WERI-Rb-1 (cell line): ENCODE measurements around the gene GP1BB.
"Not testable (repeated sequence)": the region's sequence is repeated elsewhere in the genome, so short reads cannot be mapped to it uniquely, and the experiment has no call there.

Source experiments
- DNase-seq: peaks from one replicate; pipeline ENCODE4 v3.0.0-alpha.2; 2020
- H3K27ac ChIP-seq: fragments of 250-450 bp; sonication (Bioruptor Pico); 2 replicates; pipeline ENCODE4 v1.5.1; 2020; ENCODE audit warnings: mild to moderate bottlenecking, moderate library complexity
- H3K27me3 ChIP-seq: fragments of 250-450 bp; sonication (Bioruptor Pico); 2 replicates; pipeline ENCODE4 v1.5.1; 2021; ENCODE audit warnings: mild to moderate bottlenecking, low read depth, moderate library complexity; ENCODE audit not compliant: insufficient read depth, severe bottlenecking
- H3K36me3 ChIP-seq: fragments of 250-450 bp; sonication (Bioruptor Pico); 2 replicates; pipeline ENCODE4 v1.5.1; 2020; ENCODE audit warnings: mild to moderate bottlenecking, moderate library complexity
- H3K4me3 ChIP-seq: 2 replicates; pipeline ENCODE4 v1.5.1; 2011; ENCODE audit warnings: low read depth, mild to moderate bottlenecking, control low read depth, low read length
- H3K9me3 ChIP-seq: fragments of 250-450 bp; sonication (Bioruptor Pico); 2 replicates; pipeline ENCODE4 v1.5.1; 2021; ENCODE audit warnings: mild to moderate bottlenecking, moderate library complexity; ENCODE audit not compliant: severe bottlenecking
- CTCF ChIP-seq: IDR thresholded peaks from 2 replicates; pipeline ENCODE4 v1.5.1; 2011; ENCODE audit warnings: low read depth, mild to moderate bottlenecking, control low read depth, inconsistent platforms, low read length

GP1BB gene

DNA sequence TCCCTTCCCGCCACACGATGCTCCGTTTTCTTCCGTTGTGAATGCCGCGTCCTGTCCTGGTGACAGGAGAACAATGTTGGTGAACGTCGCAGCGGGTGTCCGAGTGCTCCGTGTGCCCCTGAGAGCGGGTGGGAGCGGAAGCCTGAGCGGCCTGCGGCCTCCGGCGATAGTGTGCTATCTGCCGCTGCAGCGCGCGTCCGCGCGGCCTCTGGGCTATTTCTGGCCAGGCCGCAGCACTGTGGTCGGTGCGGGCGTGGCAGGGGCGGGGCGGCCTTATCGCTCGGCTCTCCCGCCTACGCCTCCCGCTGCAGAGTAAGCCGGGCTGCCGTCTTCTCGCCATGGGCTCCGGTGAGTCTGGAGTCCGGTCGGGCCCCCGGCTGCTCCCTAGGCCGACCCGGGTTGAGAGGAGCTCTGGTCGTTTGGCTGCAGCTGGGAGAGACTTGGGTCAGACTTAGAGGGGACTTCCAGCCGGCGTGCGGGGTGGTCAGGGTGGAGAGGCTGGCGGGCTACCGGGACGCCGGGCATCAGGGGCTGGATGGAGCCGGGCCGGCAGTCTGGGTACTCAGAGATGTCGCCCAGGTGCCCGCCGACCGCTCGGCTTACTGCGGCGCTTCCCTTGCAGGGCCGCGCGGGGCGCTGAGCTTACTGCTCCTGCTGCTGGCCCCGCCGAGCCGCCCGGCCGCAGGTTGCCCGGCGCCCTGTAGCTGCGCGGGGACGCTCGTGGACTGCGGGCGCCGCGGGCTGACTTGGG, at the start of gene GP1BB:
GP1BB (plus strand) TSS at position 308 of the 751 bp plus-strand sequence; CDS start at position 339, 31 bp downstream.
- Histone ChIP-seq H3K9me3 (no peaks in the 10 kb centered on the region), H3K4me3 (no peak within 1 kb of the TSS), H3K27ac (no peak within 1 kb of the TSS), H3K27me3 (no peaks in the 10 kb centered on the region), H3K36me3 (peaks cover 40% of the 10 kb centered on the region)
- DNase-seq: no peak
- TF ChIP-seq CTCF: no peak

- no peak for TF ChIP-seq CTCF
- H3K27me3 ChIP-seq: no peaks in the 10 kb centered on the region
- no peak for DNase-seq
- no peak overlapping the region for H3K27ac ChIP-seq
- peaks cover 9% of the 10 kb centered on the region for H3K9me3 ChIP-seq
- H3K4me3 ChIP-seq: no peak overlapping the region
- H3K36me3 ChIP-seq: no peaks in the 10 kb centered on the region
These were observed 49.7 kb upstream of the GP1BB start for GRCh38 chr22:19673660-19674059.

- Histone ChIP-seq H3K9me3 (peaks cover 9% of the 10 kb centered on the region), H3K27me3 (no peaks in the 10 kb centered on the region), H3K36me3 (no peaks in the 10 kb centered on the region), H3K27ac (no peak overlapping the region), H3K4me3 (no peak overlapping the region)
- no peak for TF ChIP-seq CTCF
- DNase-seq: no peak
These were observed 49.0 kb upstream of the GP1BB start for GRCh38 chr22:19674129-19674928.

DNA sequence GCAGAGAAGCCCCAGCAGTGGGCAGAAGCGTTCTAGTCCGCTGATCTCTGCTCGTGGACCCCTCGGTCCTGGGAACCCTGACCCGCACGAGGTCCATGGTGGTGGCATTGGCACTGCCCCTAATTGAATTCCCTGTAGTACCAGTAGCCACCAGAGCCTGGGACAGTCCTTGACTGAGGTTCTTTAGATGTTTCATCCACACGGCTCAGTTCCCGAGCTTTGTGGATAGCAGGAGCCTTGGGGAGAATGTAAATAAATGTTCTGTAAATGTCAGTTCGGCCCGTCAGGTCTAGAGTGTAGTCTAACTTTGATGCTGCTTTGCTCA, 48.4 kb upstream of the GP1BB start:
- Histone ChIP-seq H3K27ac (no peak overlapping the region), H3K4me3 (no peak overlapping the region), H3K27me3 (no peaks in the 10 kb centered on the region), H3K9me3 (peaks cover 9% of the 10 kb centered on the region), H3K36me3 (no peaks in the 10 kb centered on the region)
- no peak for TF ChIP-seq CTCF
- no peak for DNase-seq

DNA sequence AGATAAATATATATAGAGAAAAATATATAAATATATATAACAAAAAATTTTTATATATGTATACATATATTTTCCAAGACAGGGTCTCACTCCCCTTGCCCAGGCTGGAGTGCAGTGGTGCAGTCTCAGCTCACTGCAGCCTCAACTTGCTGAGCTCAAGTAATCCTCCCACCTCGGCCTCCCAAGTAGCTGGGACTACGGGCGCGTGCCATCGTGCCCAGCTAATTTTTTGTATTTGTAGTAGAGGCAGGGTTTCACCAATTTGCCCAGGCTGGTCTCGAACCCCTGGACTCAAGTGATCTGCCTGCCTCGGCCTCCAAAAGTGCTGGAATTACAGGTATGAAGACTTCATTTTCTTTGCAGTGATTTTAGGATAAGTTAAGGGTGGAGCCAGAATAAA, 47.9 kb upstream of the GP1BB start:
- H3K27ac ChIP-seq: no peak overlapping the region
- H3K27me3 ChIP-seq: no peaks in the 10 kb centered on the region
- no peak overlapping the region for H3K4me3 ChIP-seq
- TF ChIP-seq CTCF: no peak
- no peak for DNase-seq
- H3K36me3 ChIP-seq: no peaks in the 10 kb centered on the region
- peaks cover 9% of the 10 kb centered on the region for H3K9me3 ChIP-seq

DNA sequence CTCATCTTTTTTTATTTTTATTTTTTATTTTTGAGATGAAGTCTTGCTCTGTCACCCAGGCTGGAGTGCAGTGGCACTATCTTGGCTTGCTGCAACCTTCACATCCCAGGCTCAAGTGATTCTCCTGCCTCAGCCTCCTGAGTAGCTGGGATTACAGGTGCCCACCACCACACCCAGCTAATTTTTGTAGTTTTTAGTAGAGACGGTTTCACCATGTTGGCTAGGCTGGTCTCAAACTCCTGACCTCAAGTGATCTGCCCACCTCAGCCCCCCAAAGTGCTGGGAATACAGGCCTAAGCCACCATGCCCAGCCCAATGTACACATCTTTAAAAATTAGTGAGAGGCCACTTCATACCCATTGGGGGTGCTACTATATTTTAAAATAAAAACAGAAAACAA, 46.9 kb upstream of the GP1BB start:
- H3K9me3 ChIP-seq, H3K36me3 ChIP-seq, H3K27me3 ChIP-seq, H3K27ac ChIP-seq, DNase-seq, H3K4me3 ChIP-seq: not testable (repeated sequence)
